Transverse colon (tissue), 4 donors: ENCODE measurements around the gene TTC39A.

ENCODE experiments used
- EP300 ChIP-seq: sonication (generic); formaldehyde crosslinking; IDR thresholded peaks from one replicate; pipeline ENCODE4 v1.6.1; 2017; ENCODE audit warnings: antibody characterized with exemption, low read depth
- POLR2A ChIP-seq: fragments of 450-650 bp; IDR thresholded peaks from one replicate; pipeline ENCODE4 v1.6.1; 2016; ENCODE audit warnings: antibody characterized with exemption, mild to moderate bottlenecking, moderate library complexity
- POLR2AphosphoS5 ChIP-seq, 3 donors: sonication (generic); formaldehyde crosslinking; IDR thresholded peaks; one replicate each; pipeline ENCODE4 v1.6.1; 2016; ENCODE audit warnings: antibody characterized with exemption in 3 of 3
- TF ChIP-seq, protein P1 (sequence below), 5 experiments: fragments of 200-600 bp in 3 of 5; fragments of 450-650 bp in 2 of 5; sonication (generic) in 3 of 5; IDR thresholded peaks; 1 replicate in 2 of 5; 2 replicates in 3 of 5; pipeline ENCODE4 v1.5.1; 2016 to 2017; ENCODE audit warnings: antibody characterized with exemption in 5 of 5, inconsistent platforms in 3 of 5, mild to moderate bottlenecking in 2 of 5, moderate library complexity in 1 of 5

DNA sequence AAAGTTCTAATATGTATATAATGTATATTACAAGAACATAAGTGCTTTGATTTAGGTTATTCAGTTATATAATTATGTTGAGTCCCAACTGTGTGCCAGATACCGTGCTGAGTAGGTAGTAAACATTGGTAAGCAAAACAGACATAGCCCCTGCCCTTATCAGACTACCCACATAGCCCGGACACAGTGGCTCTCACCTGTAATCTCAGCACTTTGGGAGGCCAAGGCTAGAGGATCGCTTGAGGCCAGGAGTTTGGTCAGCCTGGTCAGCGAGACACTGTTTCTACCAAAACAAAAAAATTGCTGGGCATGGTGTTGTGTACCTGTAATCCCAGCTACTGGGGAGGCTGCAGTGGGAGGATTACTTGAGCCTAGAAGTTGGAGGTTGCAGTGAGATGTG, 63.6 kb downstream of the TTC39A start:
- TF ChIP-seq, protein P1, sequence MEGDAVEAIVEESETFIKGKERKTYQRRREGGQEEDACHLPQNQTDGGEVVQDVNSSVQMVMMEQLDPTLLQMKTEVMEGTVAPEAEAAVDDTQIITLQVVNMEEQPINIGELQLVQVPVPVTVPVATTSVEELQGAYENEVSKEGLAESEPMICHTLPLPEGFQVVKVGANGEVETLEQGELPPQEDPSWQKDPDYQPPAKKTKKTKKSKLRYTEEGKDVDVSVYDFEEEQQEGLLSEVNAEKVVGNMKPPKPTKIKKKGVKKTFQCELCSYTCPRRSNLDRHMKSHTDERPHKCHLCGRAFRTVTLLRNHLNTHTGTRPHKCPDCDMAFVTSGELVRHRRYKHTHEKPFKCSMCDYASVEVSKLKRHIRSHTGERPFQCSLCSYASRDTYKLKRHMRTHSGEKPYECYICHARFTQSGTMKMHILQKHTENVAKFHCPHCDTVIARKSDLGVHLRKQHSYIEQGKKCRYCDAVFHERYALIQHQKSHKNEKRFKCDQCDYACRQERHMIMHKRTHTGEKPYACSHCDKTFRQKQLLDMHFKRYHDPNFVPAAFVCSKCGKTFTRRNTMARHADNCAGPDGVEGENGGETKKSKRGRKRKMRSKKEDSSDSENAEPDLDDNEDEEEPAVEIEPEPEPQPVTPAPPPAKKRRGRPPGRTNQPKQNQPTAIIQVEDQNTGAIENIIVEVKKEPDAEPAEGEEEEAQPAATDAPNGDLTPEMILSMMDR (IDR thresholded peaks at IDR 0.05), result no peak
- no peak for TF ChIP-seq EP300
- TF ChIP-seq POLR2A, result no peak
- no peak for TF ChIP-seq POLR2AphosphoS5 (IDR thresholded peaks at IDR 0.05)
